SK-N-MC (cell line): ENCODE data around the gene ASB8.

Source experiments
- EZH2 ChIP-seq: fragments of 200-600 bp; sonication (generic); IDR thresholded peaks from one replicate; pipeline ENCODE4 v1.6.1; 2017; ENCODE audit warnings: antibody characterized with exemption
- POLR2AphosphoS5 ChIP-seq: IDR thresholded peaks from 2 replicates; pipeline ENCODE4 v1.6.1; 2012; ENCODE audit warnings: mild to moderate bottlenecking, low read depth, low read length, borderline replicate concordance

DNA sequence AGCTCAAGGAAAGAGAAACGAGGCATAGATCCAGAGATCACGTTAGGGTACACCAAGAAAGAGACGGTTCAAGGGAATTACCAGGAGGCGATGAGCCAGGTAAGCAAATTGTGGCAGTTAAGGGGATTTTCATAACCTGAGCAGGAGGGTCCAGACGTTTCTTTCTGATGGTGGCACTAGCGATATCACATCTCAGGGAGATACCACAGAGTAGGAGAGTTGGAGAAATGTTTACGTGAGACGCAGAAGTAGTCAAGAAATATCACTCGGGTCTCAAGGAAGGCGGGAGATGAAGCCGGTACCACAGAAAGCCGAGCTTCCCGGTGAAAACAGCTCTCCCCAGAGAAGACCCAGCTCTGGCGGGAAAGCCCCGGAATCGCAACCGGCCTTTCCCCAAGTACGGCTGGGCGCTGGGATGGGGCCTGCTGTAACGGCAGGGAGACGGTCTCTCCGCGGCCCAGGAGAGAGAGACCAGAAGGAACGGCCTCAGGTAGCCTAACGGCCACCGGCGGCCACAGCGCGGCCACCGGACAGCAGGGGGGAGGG, 51.9 kb downstream of the ASB8 start:
- no peak for TF ChIP-seq POLR2AphosphoS5
- TF ChIP-seq EZH2, result no peak
